B cell (primary cell): Measurements from ENCODE around the gene PCK2. TPM values are rescaled to one million over a fixed set of nuclear protein-coding genes. Genes with fewer than 3 reads are reported as not detected.

Source experiments
- ATAC-seq: fragments of 200-7000 bp; cut with Tn5 transposase; one replicate; pipeline ENCODE4 v1.10.0; 2021; ENCODE audit warnings: low read depth, mild to moderate bottlenecking, moderate number of reproducible peaks, moderate library complexity
- CTCF ChIA-PET: fragments of 350-600 bp; sonication (Branson Sonifier 250); formaldehyde crosslinking; loops from one replicate; lab custom pipeline; 2021; ENCODE audit warnings: antibody characterized with exemption, inconsistent platforms; lab: Charles Lee
- POLR2A ChIA-PET: fragments of 350-600 bp; sonication (Branson Sonifier 250); formaldehyde crosslinking; loops from one replicate; lab custom pipeline; 2021; ENCODE audit warnings: antibody characterized with exemption; lab: Charles Lee
- DNase-seq: peaks from one replicate; pipeline ENCODE4 v3.0.0; 2013
- H2AFZ ChIP-seq: 2 replicates; pipeline ENCODE4 v1.6.1; 2012; ENCODE audit warnings: mild to moderate bottlenecking, low read depth, low read length; ENCODE audit not compliant: insufficient read depth, poor library complexity, severe bottlenecking
- H3K27ac ChIP-seq, 2 donors: 1 replicate in 1 of 2; 2 replicates in 1 of 2; pipeline ENCODE4 v1.5.1; 2012 to 2013; ENCODE audit warnings: low read length in 2 of 2, mild to moderate bottlenecking in 2 of 2, moderate library complexity in 1 of 2
- H3K27me3 ChIP-seq, 4 experiments: fragments of 200-600 bp in 1 of 4; sonication (generic) in 1 of 4; replicated peaks in 1 of 4; 1 replicate in 2 of 4; 2 replicates in 2 of 4; pipeline versions ENCODE4 v1.6.1 to v1.7.0; 2013 to 2016; ENCODE audit warnings: low read length in 3 of 4, mild to moderate bottlenecking in 2 of 4, mixed read lengths in 1 of 4, moderate library complexity in 1 of 4; ENCODE audit not compliant: insufficient read depth in 4 of 4, control insufficient read depth in 3 of 4; ENCODE audit errors: control extremely low read depth in 1 of 4
- H3K36me3 ChIP-seq, 2 experiments: replicated peaks in 1 of 2; 1 replicate in 1 of 2; 2 replicates in 1 of 2; pipeline versions ENCODE4 v1.6.1 to v1.7.1; 2013; ENCODE audit warnings: low read length in 1 of 2; ENCODE audit not compliant: insufficient read depth in 2 of 2, control insufficient read depth in 1 of 2; ENCODE audit errors: control extremely low read depth in 1 of 2, extremely low read depth in 1 of 2
- H3K4me1 ChIP-seq, 2 donors: fragments of 200-600 bp in 1 of 2; sonication (generic) in 1 of 2; 1 replicate in 1 of 2; 2 replicates in 1 of 2; pipeline versions ENCODE4 v1.5.1 to v1.6.1; 2013 to 2017; ENCODE audit warnings: low read length in 2 of 2; ENCODE audit not compliant: control insufficient read depth in 2 of 2, insufficient read depth in 2 of 2
- H3K4me2 ChIP-seq: replicated peaks from 2 replicates; pipeline ENCODE3; 2012; ENCODE audit warnings: mild to moderate bottlenecking, low read depth, low read length; ENCODE audit not compliant: poor library complexity, severe bottlenecking
- H3K4me3 ChIP-seq, 5 experiments: fragments of 200-600 bp in 1 of 5; sonication (generic) in 1 of 5; 1 replicate in 3 of 5; 2 replicates in 2 of 5; pipeline versions ENCODE4 v1.5.1 to v1.7.0; 2011 to 2016; ENCODE audit warnings: low read length in 4 of 5, mild to moderate bottlenecking in 4 of 5, low read depth in 2 of 5, control low read depth in 1 of 5, moderate library complexity in 1 of 5; ENCODE audit not compliant: insufficient read depth in 1 of 5; ENCODE audit errors: control extremely low read depth in 1 of 5, extremely low read depth in 1 of 5
- H3K79me2 ChIP-seq: fragments of 200-600 bp; sonication (generic); one replicate; pipeline ENCODE4 v1.6.0; 2016; ENCODE audit warnings: low read length; ENCODE audit not compliant: control insufficient read depth, insufficient read depth
- H3K9ac ChIP-seq: fragments of 200-600 bp; sonication (generic); 2 replicates; pipeline ENCODE4 v1.6.1; 2017; ENCODE audit warnings: mild to moderate bottlenecking, low read length, moderate library complexity
- H3K9me3 ChIP-seq, 3 donors: one replicate each; pipeline versions ENCODE4 v1.6.1 to v1.7.1; 2013; ENCODE audit warnings: low read length in 2 of 3; ENCODE audit not compliant: control insufficient read depth in 2 of 3, insufficient read depth in 1 of 3; ENCODE audit errors: control extremely low read depth in 1 of 3
- H4K20me1 ChIP-seq: 2 replicates; pipeline ENCODE4 v1.6.0; 2012; ENCODE audit warnings: mild to moderate bottlenecking, low read length; ENCODE audit not compliant: insufficient read depth, control insufficient read depth, poor library complexity, severe bottlenecking
- H3K27ac Mint-ChIP-seq: one replicate; pipeline ENCODE4 v1.8.0; 2021; ENCODE audit warnings: mixed read lengths
- H3K27me3 Mint-ChIP-seq: one replicate; pipeline ENCODE4 v1.8.0; 2021; ENCODE audit warnings: mixed read lengths
- H3K4me1 Mint-ChIP-seq: one replicate; pipeline ENCODE4 v1.8.0; 2021; ENCODE audit warnings: mixed read lengths
- H3K4me3 Mint-ChIP-seq: one replicate; pipeline ENCODE4 v1.8.0; 2021; ENCODE audit warnings: mixed read lengths
- H3K9me3 Mint-ChIP-seq: one replicate; pipeline ENCODE4 v1.8.0; 2022; ENCODE audit warnings: mixed read lengths; ENCODE audit not compliant: insufficient read depth
- EZH2 ChIP-seq: IDR thresholded peaks from 2 replicates; pipeline ENCODE4 v1.6.1; 2012; ENCODE audit warnings: borderline replicate concordance, low read depth, mild to moderate bottlenecking, moderate library complexity, low read length; ENCODE audit not compliant: insufficient read depth, poor library complexity, severe bottlenecking
- WGBS: methylation state at CpG from one replicate; pipeline ENCODE4 v1.1.5; 2013; ENCODE audit warnings: missing lambda C conversion rate; ENCODE audit not compliant: insufficient coverage; 5-methylcytosine and 5-hydroxymethylcytosine counted together
- intact Hi-C: fragments of 100-400 bp; cut with micrococcal nuclease; formaldehyde crosslinking; loops from one replicate; pipeline ENCODE4 v1.10.0; 2022
- polyA plus RNA-seq: library from polyadenylated mRNA; depleted of rRNA; stranded (reverse); fragments of >200 nt; gene quantifications from 2 replicates; pipeline ENCODE4 v1.2.3, GENCODE V29; 2012
- total RNA-seq, 2 donors: library from RNA; stranded (reverse); fragments of 120-200 nt in 1 of 2; gene quantifications; 1 replicate in 1 of 2; 2 replicates in 1 of 2; pipeline versions ENCODE4 v1.2.3 to v1.2.4, GENCODE V29; 2013 to 2022
- TF ChIP-seq, protein P1 (sequence below): fragments of 200-600 bp; IDR thresholded peaks from one replicate; pipeline ENCODE4 v1.8.0; 2022; ENCODE audit warnings: antibody characterized with exemption, mild to moderate bottlenecking

The PCK2 gene
- total and polyA plus RNA-seq, 2 donors (not counting 1 experiment from before 2014, with no cell fraction given), result 40.4 to 58.4 TPM

DNA sequence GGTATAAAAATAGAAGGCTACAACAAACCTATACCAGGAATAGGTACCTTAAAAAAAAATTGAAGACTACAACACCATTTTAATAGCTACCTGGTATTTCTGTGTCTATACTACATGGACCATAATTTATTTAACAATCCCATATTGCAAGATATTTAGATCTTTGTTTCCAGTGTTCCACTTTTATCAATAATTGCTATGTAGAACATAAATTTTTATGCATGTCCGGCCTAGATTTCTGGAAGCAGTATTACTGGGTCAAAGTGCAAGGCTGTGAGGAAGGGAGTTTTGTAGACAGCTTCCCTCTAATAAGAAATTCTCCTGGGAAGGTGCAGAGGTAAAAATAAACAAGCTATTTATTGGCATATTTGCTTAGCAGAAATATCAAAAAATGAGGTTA lies 16.4 kb downstream of the PCK2 start:
- Histone ChIP-seq H3K36me3 (no peaks in the 10 kb centered on the region), H3K4me2 (no peak overlapping the region), H3K27me3 (no peaks in the 10 kb centered on the region), H2AFZ (no peak overlapping the region), H3K4me3 (no peak overlapping the region), H3K4me1 (peaks cover 12 to 20% of the 10 kb centered on the region in 2 donors), H3K27ac (no peak overlapping the region), H3K9ac (no peak overlapping the region), H3K79me2 (peaks cover 32% of the 10 kb centered on the region), H4K20me1 (peaks cover 4% of the 10 kb centered on the region), H3K9me3 (no peaks in the 10 kb centered on the region)
- POLR2A ChIA-PET, result interaction anchor here (0.6 to 4.1 kb wide), 2 partner anchors 11 to 16 kb away, joined by 5 to 23 read pairs; partner anchors contain the start of gene PCK2
- Mint-ChIP-seq H3K4me3 (no peak overlapping the region), H3K27me3 (no peaks in the 10 kb centered on the region), H3K4me1 (peaks cover 19% of the 10 kb centered on the region), H3K27ac (no peak overlapping the region), H3K9me3 (no peaks in the 10 kb centered on the region)
- CTCF ChIA-PET, result interaction anchor here (0.7 to 11.7 kb wide), 21 partner anchors 10 to 321 kb away, joined by 3 to 292 read pairs (median 5); partner anchors contain the start of genes CARMIL3, DHRS1, IRF9 and NOP9
- no CpG with 5 or more reads among the region's 1 CpG for WGBS
- DNase-seq (no peak), ATAC-seq (no peak)
- intact Hi-C loops, result loop anchor here (10.0 kb wide), 1 partner anchor 556 kb away; the partner anchor contains the start of genes THTPA and ZFHX2
- TF ChIP-seq, protein P1, sequence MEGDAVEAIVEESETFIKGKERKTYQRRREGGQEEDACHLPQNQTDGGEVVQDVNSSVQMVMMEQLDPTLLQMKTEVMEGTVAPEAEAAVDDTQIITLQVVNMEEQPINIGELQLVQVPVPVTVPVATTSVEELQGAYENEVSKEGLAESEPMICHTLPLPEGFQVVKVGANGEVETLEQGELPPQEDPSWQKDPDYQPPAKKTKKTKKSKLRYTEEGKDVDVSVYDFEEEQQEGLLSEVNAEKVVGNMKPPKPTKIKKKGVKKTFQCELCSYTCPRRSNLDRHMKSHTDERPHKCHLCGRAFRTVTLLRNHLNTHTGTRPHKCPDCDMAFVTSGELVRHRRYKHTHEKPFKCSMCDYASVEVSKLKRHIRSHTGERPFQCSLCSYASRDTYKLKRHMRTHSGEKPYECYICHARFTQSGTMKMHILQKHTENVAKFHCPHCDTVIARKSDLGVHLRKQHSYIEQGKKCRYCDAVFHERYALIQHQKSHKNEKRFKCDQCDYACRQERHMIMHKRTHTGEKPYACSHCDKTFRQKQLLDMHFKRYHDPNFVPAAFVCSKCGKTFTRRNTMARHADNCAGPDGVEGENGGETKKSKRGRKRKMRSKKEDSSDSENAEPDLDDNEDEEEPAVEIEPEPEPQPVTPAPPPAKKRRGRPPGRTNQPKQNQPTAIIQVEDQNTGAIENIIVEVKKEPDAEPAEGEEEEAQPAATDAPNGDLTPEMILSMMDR, result no peak
- no peak for TF ChIP-seq EZH2

DNA sequence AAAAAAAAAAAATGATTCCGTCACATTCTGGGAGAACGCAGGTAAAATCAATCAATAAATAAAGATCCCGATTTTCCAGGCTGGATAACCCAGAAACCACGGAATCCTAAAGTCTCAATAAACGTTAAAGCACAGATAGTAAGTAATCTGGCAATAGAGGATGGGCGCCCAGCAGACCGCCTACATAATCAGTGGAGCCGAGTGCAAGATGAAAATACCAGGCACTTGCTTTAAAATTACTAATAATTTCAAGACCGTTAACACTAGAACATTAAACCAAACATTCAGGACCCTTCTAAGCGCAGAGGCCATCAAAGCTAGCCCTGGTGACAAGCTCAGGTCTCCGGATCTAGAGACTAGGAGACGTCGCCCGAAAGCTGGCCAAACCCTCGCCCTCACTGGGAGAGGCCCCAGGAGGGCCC lies 19.3 kb downstream of the PCK2 start:
- peak overlapping the region; percentile 99 to 100 for H3K27ac ChIP-seq
- intact Hi-C loops, result loop anchor here (10.0 kb wide), 1 partner anchor 559 kb away; the partner anchor contains the start of genes THTPA and ZFHX2
- peaks cover 48% of the 10 kb centered on the region for H3K79me2 ChIP-seq
- H3K4me1 ChIP-seq, result peaks cover 24 to 34% of the 10 kb centered on the region in 2 donors
- Mint-ChIP-seq H3K4me1 (peaks cover 33% of the 10 kb centered on the region), H3K27me3 (no peaks in the 10 kb centered on the region), H3K9me3 (no peaks in the 10 kb centered on the region), H3K27ac (peak overlapping the region; percentile 100), H3K4me3 (peak overlapping the region; percentile 93)
- ChIA-PET POLR2A (interaction anchor here (0.5 to 2.9 kb wide), 10 partner anchors 19 to 129 kb away, joined by 3 to 49 read pairs (median 22); partner anchors contain the start of genes EMC9, IRF9, PCK2 and PSME1), CTCF (interaction anchor here (1.0 to 4.1 kb wide), 15 partner anchors 8 to 318 kb away, joined by 3 to 37 read pairs (median 9); partner anchors contain the start of genes EMC9, IRF9, MDP1 and PCK2)
- no peak for TF ChIP-seq EZH2
- TF ChIP-seq, protein P1, result no peak
- no peaks in the 10 kb centered on the region for H3K27me3 ChIP-seq
- WGBS, result 7% methylated on average over 9 of the region's 15 CpGs
- peak overlapping the region; percentile 88 to 99 (median 97) for H3K4me3 ChIP-seq
- peak overlapping the region; percentile 82 for H2AFZ ChIP-seq
- H3K9me3 ChIP-seq, result no peaks in the 10 kb centered on the region
- peak overlapping the region; percentile 95 for H3K4me2 ChIP-seq
- DNase-seq (no peak), ATAC-seq (no peak)
- peaks cover 13% of the 10 kb centered on the region for H4K20me1 ChIP-seq
- H3K9ac ChIP-seq, result peak overlapping the region; percentile 98
- H3K36me3 ChIP-seq, result peaks cover 0 to 18% of the 10 kb centered on the region in 2 experiments
